Mucosa of rectum (tissue), 2 donors: ENCODE measurements around the gene COL23A1.

Experiments used
- H3K27ac ChIP-seq, 2 donors: one replicate each; pipeline ENCODE4 v1.7.0; 2013; ENCODE audit warnings: inconsistent platforms in 2 of 2, low read depth in 2 of 2, low read length in 2 of 2
- H3K27me3 ChIP-seq, 2 donors: one replicate each; pipeline ENCODE4 v1.7.0; 2013; ENCODE audit warnings: low read length in 2 of 2; ENCODE audit not compliant: control insufficient read depth in 2 of 2, insufficient read depth in 2 of 2
- H3K36me3 ChIP-seq, 2 donors: one replicate each; pipeline ENCODE4 v1.7.0; 2013; ENCODE audit warnings: low read length in 2 of 2; ENCODE audit not compliant: control insufficient read depth in 2 of 2, insufficient read depth in 2 of 2
- H3K4me1 ChIP-seq, 2 donors: one replicate each; pipeline ENCODE4 v1.7.0; 2013; ENCODE audit warnings: low read length in 2 of 2, mild to moderate bottlenecking in 1 of 2; ENCODE audit not compliant: control insufficient read depth in 2 of 2, insufficient read depth in 2 of 2
- H3K4me3 ChIP-seq, 2 donors: one replicate each; pipeline ENCODE4 v1.7.0; 2013; ENCODE audit warnings: low read length in 2 of 2
- H3K9ac ChIP-seq, 2 donors: one replicate each; pipeline ENCODE4 v1.7.0; 2013; ENCODE audit warnings: low read length in 2 of 2, low read depth in 1 of 2, mild to moderate bottlenecking in 1 of 2
- H3K9me3 ChIP-seq, 2 donors: one replicate each; pipeline ENCODE4 v1.7.0; 2013; ENCODE audit warnings: low read length in 2 of 2; ENCODE audit not compliant: control insufficient read depth in 2 of 2
- donor health status: healthy.
- donor health status: Normal muscosa, but diverticular disease.

COL23A1 gene

DNA sequence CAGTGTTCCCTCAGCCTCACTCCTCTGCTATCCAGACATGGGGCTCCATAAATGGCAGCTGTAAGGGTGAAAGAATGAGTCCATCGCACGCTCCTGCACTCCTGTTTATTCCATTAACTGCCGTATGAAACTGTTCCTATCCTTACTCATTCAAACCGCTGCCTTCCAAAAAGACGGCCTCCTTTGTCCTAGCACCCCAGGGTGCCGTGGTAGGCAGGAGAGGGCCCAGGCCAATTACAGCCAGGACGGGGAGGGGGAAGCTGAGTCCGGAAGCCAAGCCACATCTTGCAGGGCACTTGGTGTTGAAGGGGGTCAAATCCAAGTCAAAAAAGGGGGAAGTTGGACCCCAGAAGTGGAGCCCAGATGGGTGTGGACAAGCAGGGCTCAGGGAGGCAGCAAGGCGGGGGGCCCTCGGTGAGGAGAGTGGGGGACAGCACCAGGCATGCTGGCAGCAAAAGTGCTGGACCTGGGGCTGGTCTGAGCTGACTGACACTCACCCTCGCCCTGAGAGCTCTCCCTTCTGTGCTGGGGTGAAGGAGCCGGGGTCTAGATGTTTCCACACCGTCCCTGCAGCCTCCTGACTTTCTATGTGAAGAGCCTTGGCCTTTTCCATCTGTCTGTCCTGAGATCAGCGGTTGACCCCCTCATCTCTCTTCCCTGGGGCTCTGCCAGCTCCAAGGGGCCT lies 63.3 kb downstream of the COL23A1 start:
- Histone ChIP-seq H3K36me3 (no peaks in the 10 kb centered on the region), H3K27me3 (no peaks in the 10 kb centered on the region), H3K27ac (no peak overlapping the region), H3K4me1 (no peaks in the 10 kb centered on the region), H3K9me3 (no peaks in the 10 kb centered on the region), H3K4me3 (no peak overlapping the region), H3K9ac (no peak overlapping the region)

DNA sequence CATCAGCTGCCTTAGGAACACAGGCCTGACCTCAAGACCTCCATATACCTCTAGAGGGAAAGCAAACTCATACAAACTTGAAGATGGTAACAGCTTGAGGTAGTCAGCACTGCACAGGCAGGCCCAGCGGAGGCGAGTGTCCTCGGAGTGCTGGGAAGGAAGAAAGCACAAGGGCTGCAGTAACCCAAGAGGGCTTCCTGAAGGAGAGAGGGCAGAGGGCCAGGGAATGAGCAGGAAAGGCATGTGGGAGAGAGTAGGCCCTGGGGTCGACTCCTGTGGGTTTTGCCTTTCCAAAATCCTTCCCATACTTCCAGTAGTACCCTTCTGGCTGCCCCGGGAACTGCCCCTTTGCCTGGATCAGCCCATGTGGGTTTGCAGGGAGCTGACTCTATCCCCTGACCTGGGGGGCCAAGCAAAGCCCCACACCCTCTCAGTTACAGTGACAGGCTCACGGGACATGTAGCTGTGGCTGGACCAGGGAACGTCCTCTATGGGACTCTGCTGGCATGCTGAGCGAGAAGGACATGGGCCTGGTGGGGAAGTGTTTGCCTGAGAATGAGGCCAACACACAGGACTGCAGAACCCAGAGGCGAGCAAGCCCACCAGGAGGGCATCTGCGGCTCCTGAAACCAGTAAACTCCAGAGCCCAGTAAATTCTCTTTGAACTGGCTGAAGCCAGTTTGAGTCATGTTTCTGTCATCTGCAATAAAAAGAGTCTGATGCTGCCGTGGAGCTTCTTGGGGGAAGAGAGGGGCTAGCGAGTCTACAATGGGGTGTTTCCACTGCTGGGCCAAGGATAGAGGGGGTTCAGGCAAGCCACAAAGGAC lies 64.1 kb downstream of the COL23A1 start:
- no peaks in the 10 kb centered on the region for H3K4me1 ChIP-seq
- H3K9me3 ChIP-seq: no peaks in the 10 kb centered on the region

DNA sequence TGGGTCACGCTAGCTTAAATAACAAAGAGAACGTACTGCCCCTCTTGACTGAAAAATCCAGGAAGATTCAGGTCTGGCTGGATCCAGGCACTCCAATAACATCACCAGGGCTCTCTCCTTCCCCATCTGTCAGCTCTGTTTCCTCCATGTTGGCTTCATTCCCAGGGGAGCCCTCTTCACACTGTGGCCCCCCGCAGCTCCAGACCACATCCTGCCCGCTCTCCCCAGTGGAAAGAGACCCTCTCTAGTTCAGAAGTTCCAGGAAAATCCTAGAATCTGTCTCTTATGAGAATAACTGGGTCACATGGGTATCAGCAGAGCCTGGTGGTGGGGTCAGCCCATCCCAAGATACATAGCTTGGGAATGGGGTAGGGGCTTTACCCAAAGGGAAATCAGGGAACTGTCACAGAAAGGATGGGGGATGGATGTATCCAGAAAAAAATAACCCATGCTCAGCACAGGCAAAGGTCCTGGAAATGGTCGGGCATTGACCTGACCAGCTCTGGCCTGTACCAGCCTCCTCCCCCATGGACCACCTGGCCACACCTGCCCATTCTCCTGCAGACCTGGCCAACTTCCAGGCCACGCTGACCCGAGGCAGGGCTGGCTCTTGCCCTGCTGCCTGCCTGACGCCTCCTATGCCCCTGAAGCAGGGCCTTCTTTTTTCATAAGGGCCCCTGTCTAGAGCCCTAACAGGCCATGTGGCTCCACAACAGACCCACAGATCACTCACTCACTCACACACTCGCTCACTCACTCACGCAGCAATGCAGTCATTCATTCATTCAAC lies 65.9 kb downstream of the COL23A1 start:
- Histone ChIP-seq H3K9me3 (no peaks in the 10 kb centered on the region), H3K4me3 (no peak overlapping the region), H3K9ac (no peak overlapping the region), H3K4me1 (no peaks in the 10 kb centered on the region), H3K27ac (no peak overlapping the region), H3K36me3 (no peaks in the 10 kb centered on the region), H3K27me3 (no peaks in the 10 kb centered on the region)

More for the DNA sequence above, 64.1 kb downstream of the COL23A1 start:
- no peak overlapping the region for H3K27ac ChIP-seq
- H3K27me3 ChIP-seq: no peaks in the 10 kb centered on the region
- H3K4me3 ChIP-seq: no peak overlapping the region
- H3K36me3 ChIP-seq: no peaks in the 10 kb centered on the region
- no peak overlapping the region for H3K9ac ChIP-seq

DNA sequence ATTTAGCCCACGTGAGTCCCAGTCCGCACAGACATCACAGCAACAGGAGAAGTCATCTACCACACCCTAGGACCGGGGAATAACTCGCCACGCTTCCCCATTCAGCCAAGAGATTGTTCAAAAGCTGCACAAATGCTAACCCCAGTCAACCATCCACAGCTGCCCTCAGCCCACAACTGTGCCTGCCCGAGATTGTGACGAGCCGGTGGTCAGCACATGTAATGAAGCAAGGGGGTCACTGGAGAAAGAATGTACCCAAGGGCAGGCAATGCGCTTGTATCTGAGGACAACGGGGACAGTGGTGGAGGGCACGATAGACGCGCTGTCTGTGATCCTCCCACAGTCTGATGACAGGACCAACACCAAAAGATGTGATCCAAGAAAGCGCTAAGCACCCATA lies 67.8 kb downstream of the COL23A1 start:
- no peak overlapping the region for H3K9ac ChIP-seq
- no peaks in the 10 kb centered on the region for H3K4me1 ChIP-seq
- H3K36me3 ChIP-seq: no peaks in the 10 kb centered on the region
- H3K27ac ChIP-seq: no peak overlapping the region
- no peaks in the 10 kb centered on the region for H3K27me3 ChIP-seq
- H3K9me3 ChIP-seq: no peaks in the 10 kb centered on the region
- no peak overlapping the region for H3K4me3 ChIP-seq

DNA sequence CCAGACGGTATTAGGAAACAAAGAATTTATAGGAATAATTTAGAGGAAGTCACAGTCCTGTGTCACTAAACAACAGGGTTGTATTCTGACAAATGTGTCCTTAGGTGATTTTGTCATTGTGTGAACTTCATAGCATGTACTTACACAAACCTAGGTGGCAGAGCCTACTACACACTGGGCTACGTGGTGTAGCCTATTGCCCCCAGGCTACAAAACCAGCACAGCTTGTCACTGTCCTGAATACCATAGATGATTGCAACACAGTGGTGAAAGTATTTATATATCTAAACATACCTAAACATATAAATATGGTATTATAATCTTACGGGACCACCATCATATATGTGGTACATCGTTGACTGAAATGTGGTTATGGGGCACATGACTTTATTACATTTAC lies 69.3 kb downstream of the COL23A1 start:
- H3K4me3 ChIP-seq: no peak overlapping the region
- no peak overlapping the region for H3K27ac ChIP-seq
- no peaks in the 10 kb centered on the region for H3K27me3 ChIP-seq
- H3K9ac ChIP-seq: no peak overlapping the region
- no peaks in the 10 kb centered on the region for H3K4me1 ChIP-seq
- no peaks in the 10 kb centered on the region for H3K36me3 ChIP-seq
- no peaks in the 10 kb centered on the region for H3K9me3 ChIP-seq

DNA sequence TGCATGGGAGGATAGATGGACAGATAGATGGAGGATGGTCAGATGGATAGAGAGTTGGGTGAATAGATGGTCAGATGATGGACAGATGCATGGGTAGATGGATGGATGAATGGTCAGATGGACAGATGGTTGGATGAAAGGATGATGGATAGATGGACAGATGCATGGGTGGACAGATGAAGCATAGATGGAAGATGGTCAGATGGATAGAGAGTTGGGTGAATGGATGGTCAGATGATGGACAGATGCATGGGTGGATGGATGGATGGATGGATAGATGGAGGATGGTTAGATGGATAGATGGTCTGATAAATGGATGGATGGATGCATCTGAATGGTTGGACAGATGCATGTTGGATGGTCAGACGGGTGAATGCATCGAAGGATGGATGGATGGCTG lies 70.4 kb downstream of the COL23A1 start:
- Histone ChIP-seq H3K27ac (no peak overlapping the region), H3K4me1 (no peaks in the 10 kb centered on the region), H3K9ac (no peak overlapping the region), H3K27me3 (no peaks in the 10 kb centered on the region), H3K9me3 (no peaks in the 10 kb centered on the region), H3K4me3 (no peak overlapping the region), H3K36me3 (no peaks in the 10 kb centered on the region)

DNA sequence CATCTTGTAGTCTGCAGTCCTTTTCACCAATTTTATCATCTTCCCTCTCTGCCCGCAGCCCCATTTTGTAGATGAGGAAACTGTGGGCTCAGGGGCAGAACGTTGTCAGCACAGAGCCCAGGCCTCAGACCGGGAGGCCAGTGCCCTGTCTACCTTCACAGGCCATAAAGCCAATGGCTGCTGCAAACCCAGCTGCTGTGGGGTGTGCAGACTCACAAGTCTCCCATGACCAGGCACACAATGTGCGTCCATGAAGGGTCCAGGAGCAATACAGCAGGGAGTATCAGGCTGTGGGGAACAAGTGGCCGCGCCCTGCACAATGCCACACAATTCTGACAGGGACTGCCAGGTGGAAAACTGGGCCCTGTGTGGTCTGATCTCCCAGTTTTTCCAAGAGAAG lies 71.0 kb downstream of the COL23A1 start:
- Histone ChIP-seq H3K9me3 (no peaks in the 10 kb centered on the region), H3K4me3 (no peak overlapping the region), H3K36me3 (no peaks in the 10 kb centered on the region), H3K27ac (no peak overlapping the region), H3K4me1 (no peaks in the 10 kb centered on the region), H3K27me3 (no peaks in the 10 kb centered on the region), H3K9ac (no peak overlapping the region)

DNA sequence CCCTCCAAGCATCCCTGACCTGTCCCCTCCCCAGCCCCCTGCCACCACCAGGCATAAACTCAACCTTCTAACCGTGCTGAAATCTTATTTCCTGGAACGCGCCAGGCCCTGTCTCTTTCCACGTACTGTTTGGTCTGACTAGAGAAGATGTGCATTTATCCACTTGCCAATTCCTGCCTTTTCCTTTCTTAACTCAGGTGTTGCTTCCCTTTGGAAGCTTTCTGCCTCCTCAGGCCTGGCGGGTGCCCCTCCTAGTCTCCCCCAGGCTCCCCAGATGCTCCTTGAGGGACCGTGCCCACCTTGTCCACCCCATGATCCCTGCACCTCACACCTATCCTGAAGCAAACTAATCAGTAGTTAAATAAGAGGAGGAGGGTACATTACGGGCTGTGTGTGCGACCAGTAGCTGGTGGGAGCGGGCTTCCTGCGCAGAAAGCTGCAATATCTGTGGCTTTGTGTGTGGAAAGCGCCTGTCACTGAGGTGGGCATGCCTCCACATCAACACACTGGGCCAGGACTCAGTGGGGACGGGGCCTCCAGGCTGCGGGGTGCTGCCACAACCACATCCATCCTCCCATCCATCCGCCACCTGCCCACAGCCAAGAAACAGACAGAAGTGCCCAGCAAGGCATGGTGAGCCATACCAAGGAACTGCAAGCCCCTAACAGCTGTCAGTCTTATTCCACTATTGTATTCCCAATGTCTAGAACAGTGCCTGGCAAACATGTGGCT lies 73.5 kb downstream of the COL23A1 start:
- no peaks in the 10 kb centered on the region for H3K27me3 ChIP-seq
- H3K4me3 ChIP-seq: no peak overlapping the region
- no peaks in the 10 kb centered on the region for H3K36me3 ChIP-seq
- H3K4me1 ChIP-seq: no peaks in the 10 kb centered on the region
- no peak overlapping the region for H3K27ac ChIP-seq
- no peaks in the 10 kb centered on the region for H3K9me3 ChIP-seq
- H3K9ac ChIP-seq: no peak overlapping the region

DNA sequence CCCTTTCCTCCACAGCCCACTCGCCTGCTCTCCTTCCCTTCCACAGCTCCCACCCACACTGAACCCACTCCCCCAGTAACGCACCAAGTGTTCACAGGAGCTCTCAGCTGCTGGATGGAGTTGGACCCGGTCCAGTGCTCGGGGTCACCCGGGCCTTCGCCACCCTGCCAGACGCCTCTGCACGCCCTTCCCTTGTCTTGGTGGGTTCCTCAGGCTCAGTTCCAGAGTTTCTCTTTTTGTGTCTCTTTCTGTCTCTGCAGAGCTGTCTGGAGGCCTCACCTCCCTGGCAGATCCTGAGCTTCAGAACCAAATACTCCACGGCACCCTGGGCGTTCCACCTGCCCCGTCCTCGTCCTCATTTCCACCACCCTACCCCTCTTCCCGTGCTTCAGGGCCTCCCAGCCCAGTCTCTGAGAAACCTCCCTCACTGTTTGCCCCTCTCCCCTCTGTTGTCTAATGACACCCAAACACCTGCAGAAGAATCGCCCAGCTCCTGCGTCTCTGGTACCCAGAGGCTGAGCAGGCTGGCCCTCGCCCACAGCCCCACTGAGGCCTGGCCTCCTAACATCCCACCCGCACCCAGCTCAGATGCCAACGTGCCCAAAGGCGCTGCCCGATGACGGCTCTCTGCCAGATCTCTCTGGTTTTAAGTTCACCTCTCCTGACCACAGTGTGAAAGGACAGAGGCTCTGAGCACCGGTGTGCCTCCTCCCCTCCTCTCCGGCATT lies 74.3 kb downstream of the COL23A1 start:
- no peaks in the 10 kb centered on the region for H3K36me3 ChIP-seq

More for the DNA sequence above, 74.3 kb downstream of the COL23A1 start:
- no peaks in the 10 kb centered on the region for H3K27me3 ChIP-seq
- H3K4me1 ChIP-seq: no peaks in the 10 kb centered on the region
- no peak overlapping the region for H3K9ac ChIP-seq
- no peaks in the 10 kb centered on the region for H3K9me3 ChIP-seq
- no peak overlapping the region for H3K4me3 ChIP-seq
- H3K27ac ChIP-seq: no peak overlapping the region
